KOPT-K1 (cell line): ENCODE data around the gene SPN.
"Not testable (repeated sequence)": the region's sequence is repeated elsewhere in the genome, so short reads cannot be mapped to it uniquely, and the experiment has no call there.

Experiments
- H3K27ac ChIP-seq: fragments of 200-600 bp; sonication (generic); 2 replicates; pipeline ENCODE4 v1.5.1; 2016; ENCODE audit warnings: antibody characterized with exemption, mild to moderate bottlenecking, low read depth, low read length; ENCODE audit not compliant: poor library complexity, severe bottlenecking
- H3K36me3 ChIP-seq: fragments of 200-600 bp; sonication (generic); 2 replicates; pipeline ENCODE4 v1.5.1; 2017; ENCODE audit warnings: antibody characterized with exemption, mild to moderate bottlenecking, low read length, moderate library complexity; ENCODE audit not compliant: insufficient read depth
- H3K9me3 ChIP-seq: fragments of 200-600 bp; sonication (generic); 2 replicates; pipeline ENCODE4 v1.5.1; 2017; ENCODE audit warnings: antibody characterized with exemption, low read length, mild to moderate bottlenecking; ENCODE audit not compliant: insufficient read depth, poor library complexity, severe bottlenecking

SPN gene

DNA sequence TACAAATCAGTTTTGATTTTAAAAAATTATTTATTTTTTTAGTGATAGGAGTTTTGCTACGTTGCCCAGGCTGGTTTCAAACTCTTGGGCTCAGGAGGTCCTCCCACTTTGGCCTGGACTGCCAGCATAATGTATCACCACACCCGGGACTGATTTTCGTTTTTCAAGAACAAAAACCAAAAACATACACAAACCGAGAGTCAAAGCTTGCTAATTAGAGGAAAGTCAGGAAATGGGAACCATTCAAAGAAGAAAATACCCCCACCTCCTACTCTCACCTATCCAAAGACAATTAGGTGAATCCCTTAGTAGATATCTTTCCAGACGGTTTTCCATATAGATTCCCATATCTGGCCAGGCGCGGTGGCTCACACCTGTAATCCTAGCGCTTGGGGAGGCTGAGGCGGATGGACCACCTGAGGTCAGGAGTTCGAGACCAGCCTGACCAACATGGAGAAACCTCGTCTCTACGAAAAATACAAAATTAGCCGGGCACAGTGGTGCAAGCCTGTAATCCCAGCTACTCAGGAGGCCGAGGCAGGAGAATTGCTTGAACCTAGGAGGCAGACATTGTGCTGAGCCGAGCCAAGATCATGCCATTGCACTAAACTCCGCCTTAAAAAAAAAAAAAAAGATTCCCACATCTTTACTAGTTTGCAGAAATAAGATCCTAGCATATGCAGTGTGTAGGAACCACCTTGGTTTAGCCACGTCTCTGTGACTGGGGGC, 883 bp upstream of the SPN start:
- Histone ChIP-seq H3K9me3 (no peaks in the 10 kb centered on the region), H3K27ac (peak overlapping the region; percentile 100), H3K36me3 (peaks cover 36% of the 10 kb centered on the region)

- Histone ChIP-seq H3K36me3 (peaks cover 40% of the 10 kb centered on the region), H3K9me3 (no peaks in the 10 kb centered on the region), H3K27ac (peak overlapping the region; percentile 100)
These were observed 375 bp upstream of the SPN start for GRCh38 chr16:29662729-29663015.

DNA sequence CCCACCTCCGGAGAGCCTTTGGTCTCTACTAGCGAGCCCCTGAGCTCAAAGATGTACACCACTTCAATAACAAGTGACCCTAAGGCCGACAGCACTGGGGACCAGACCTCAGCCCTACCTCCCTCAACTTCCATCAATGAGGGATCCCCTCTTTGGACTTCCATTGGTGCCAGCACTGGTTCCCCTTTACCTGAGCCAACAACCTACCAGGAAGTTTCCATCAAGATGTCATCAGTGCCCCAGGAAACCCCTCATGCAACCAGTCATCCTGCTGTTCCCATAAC, 702 bp downstream of the SPN start:
- Histone ChIP-seq H3K27ac (peak overlapping the region; percentile 100), H3K9me3 (no peaks in the 10 kb centered on the region), H3K36me3 (peaks cover 51% of the 10 kb centered on the region)

- peak overlapping the region; percentile 100 for H3K27ac ChIP-seq
- no peaks in the 10 kb centered on the region for H3K9me3 ChIP-seq
These were observed 1.3 kb downstream of the SPN start for GRCh38 chr16:29664091-29664921.

GRCh38 chr16:29665294-29666077, 2.4 kb downstream of the SPN start:
- H3K9me3 ChIP-seq: no peaks in the 10 kb centered on the region
- peak overlapping the region; percentile 100 for H3K27ac ChIP-seq

More at GRCh38 chr16:29664091-29664921, 1.3 kb downstream of the SPN start:
- peaks cover 56% of the 10 kb centered on the region for H3K36me3 ChIP-seq

GRCh38 chr16:29667322-29667610, 4.2 kb downstream of the SPN start:
- H3K36me3 ChIP-seq: peaks cover 83% of the 10 kb centered on the region
- peak overlapping the region; percentile 100 for H3K27ac ChIP-seq
- H3K9me3 ChIP-seq: not testable (repeated sequence)

More at GRCh38 chr16:29665294-29666077, 2.4 kb downstream of the SPN start:
- peaks cover 66% of the 10 kb centered on the region for H3K36me3 ChIP-seq

DNA sequence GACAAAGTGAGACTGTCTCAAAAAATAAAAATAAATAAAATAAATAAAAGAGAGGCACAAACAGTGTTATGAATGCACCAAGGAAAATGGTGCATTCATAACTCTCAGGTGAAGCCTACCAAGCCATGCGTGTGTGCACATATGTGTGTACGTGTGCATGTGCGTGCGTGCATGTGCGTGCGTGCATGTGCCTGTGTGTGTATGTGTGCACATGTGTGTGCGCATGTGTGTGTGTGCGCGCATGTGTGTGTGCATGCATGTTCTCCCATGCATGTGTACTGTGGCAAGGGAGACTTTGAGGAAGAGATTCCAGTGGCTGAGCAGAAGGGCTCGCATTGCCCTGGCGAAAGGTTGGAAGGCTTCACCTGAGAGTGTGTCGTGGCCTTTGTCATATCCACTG, 4.7 kb downstream of the SPN start:
- no peak overlapping the region for H3K27ac ChIP-seq
- H3K9me3 ChIP-seq: no peaks in the 10 kb centered on the region
- peaks cover 88% of the 10 kb centered on the region for H3K36me3 ChIP-seq

DNA sequence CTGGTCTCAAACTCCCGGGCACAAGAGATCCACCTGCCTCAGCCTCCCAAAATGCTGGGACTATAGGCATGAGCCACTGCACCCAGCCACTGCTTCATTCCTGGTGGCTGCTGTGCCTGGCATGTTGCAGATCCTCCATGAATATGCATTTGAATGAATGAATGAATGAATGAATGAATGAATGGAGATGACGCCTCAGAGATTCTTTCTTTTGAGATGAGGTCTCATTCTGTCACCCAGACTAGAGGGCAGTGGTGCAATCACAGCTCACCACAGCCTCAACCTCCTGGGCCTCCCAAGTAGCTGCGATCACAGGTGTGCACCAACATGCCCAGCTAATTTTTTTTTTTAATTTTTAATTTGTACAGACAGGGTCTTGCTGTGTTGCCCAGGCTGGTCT, 5.2 kb downstream of the SPN start:
- Histone ChIP-seq H3K9me3 (no peaks in the 10 kb centered on the region), H3K36me3 (peaks cover 93% of the 10 kb centered on the region), H3K27ac (no peak overlapping the region)

- Histone ChIP-seq H3K36me3 (peaks cover 61% of the 10 kb centered on the region), H3K9me3 (no peaks in the 10 kb centered on the region), H3K27ac (no peak overlapping the region)
These were observed 10.5 kb downstream of the SPN start for GRCh38 chr16:29673501-29673900.

- Histone ChIP-seq H3K36me3 (peaks cover 55% of the 10 kb centered on the region), H3K9me3 (no peaks in the 10 kb centered on the region), H3K27ac (peak overlapping the region; percentile 9)
These were observed 11.1 kb downstream of the SPN start for GRCh38 chr16:29674188-29674587.

DNA sequence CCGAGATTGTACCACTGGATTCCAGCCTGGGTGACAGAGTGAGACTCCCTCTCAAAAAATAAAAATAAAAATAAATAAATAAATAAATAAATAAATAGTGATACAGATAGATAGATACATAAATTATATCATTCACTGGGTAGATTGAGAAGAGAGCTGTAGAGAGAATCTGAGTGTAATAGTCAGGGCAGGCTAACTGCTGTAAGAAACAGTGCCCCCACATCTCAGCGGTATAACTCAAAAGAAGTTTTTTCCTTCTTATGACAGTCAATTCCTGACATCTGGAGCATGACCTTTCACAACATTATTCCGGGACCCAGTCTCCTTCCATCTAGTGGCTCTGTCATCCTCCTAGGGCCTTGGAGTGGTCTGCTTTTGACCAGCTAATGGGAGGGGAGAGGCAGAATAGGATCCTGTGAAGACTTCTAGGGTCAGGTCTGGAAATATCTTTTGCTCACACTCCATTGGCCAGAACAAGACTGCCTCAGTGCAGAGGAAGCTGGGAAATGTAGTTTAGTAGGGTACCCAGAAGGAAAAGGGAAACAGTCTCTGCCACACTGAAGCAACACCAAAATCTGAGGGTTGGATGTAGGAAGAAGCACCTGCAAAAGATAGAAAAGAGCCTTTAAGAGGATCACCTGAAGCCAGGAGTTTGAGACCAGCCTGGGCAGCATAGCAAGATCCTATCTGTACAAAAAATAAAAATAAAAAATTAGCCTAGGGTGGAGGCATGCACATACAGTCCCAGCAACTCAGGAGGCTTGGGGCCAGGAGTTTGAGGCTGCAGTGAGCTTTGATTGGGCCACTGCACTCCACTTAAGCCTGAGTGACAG, 13.0 kb downstream of the SPN start:
- Histone ChIP-seq H3K36me3 (peaks cover 40% of the 10 kb centered on the region), H3K27ac (peak overlapping the region; percentile 32), H3K9me3 (no peaks in the 10 kb centered on the region)

DNA sequence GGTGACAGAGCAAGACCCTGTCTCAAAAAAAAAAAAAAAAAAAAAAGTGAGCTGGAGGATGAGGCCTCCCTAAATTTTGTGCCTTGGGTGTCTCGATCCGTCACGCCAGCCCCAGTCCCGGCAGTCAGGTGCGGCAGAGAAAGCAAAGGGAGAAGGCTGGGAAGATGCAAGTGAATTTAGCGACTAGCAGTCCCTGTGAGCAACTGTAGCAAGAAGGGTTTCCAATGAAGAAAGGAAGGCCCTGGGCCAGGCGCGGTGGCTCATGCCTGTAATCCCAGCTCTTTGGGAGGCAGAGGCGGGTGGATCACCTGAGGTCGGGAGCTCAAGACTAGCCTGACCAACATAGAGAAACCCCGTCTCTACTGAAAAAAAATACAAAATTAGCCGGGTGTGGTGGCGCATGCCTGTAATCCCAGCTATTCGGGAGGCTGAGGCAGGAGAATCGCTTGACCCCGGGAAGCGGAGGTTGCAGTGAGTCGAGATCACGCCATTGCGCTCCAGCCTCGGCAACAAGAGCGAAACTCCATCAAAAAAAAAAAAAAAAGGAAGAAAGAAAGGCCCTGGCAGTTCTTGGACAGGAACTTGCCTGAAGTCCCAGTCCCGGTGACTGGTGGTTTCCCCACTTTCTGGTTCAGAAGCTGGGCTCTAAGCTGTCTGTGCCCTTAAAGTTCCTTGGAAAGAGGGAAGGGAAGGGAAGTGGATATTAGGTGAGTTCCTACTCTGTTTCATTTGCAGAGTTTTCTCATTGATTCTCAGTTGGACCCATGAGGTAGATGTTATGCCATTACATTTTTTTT, 14.1 kb downstream of the SPN start:
- no peaks in the 10 kb centered on the region for H3K9me3 ChIP-seq
- H3K27ac ChIP-seq: peak overlapping the region; percentile 32
- peaks cover 36% of the 10 kb centered on the region for H3K36me3 ChIP-seq

DNA sequence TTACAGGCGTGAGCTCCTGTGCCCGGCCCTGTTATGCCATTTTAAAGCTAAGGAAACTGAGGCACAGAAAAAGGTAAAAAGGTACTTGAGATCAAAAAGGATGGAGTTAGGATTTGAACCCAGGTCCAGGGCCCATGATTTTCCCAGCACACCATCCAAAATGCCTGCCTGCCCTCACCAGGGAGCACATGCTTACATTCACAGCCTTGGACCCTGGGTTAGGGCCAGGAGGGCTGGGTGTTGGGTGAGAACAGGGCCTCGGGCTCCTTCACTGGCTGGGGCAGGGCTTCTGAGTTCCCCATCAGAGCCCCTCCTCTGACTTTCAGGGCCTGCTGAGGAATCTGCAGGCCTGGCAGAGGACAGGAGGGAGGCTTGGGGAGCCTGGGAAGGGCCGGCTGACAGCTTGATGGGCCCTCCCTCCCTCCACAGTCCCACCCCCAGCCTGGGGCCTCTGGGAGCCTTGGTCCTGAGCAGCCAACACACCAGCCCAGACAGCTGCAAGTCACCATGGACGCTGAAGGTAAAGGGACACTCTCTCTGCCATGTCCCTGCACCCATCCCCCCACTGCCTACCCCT, 15.7 kb downstream of the SPN start, which contains the start of gene QPRT:
TSS of gene QPRT (plus strand) at position 490 of the 577 bp plus-strand sequence. CDS start at position 508, 18 bp downstream.
- H3K9me3 ChIP-seq: no peaks in the 10 kb centered on the region
- peak within 1 kb of the TSS; percentile 99 for H3K27ac ChIP-seq
- peaks cover 33% of the 10 kb centered on the region for H3K36me3 ChIP-seq

DNA sequence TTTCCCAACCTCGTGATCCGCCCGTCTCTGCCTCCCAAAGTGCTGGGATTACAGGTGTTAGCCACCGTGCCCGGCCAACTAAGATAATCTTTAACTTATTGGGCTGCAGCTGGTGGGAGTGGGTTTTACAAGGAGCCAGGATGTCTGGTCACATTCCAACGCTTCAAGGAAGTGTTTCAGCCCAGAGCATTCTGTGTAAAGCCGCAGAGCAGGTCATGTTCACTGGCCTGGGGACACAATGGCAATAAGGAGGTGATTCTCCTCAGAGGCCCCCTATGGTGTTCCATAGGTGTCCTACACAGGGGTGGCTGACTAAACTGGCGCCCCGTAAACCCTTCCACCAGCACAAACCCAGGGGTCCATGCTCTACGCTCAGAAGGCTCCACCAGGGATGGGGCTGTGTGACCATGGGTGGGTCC, 17.1 kb downstream of the SPN start:
- H3K36me3 ChIP-seq: peaks cover 36% of the 10 kb centered on the region
- H3K27ac ChIP-seq: peak overlapping the region; percentile 99
- no peaks in the 10 kb centered on the region for H3K9me3 ChIP-seq
